H1 (cell line): ENCODE data around the gene GFOD1. TPM values are rescaled to one million over a fixed set of nuclear protein-coding genes. Genes with fewer than 3 reads are reported as not detected.

Experiments used
- CTCF ChIA-PET: fragments of 300-600 bp; sonication (Branson Sonifier 250); formaldehyde crosslinking; loops from one replicate; lab custom pipeline; 2021; ENCODE audit not compliant: partially characterized antibody; lab: Charles Lee
- POLR2A ChIA-PET: fragments of 300-600 bp; sonication (Branson Sonifier 250); formaldehyde crosslinking; loops from one replicate; lab custom pipeline; 2021; ENCODE audit warnings: inconsistent platforms; ENCODE audit not compliant: partially characterized antibody; lab: Charles Lee
- DNase-seq, 2 experiments: peaks; one replicate each; pipeline versions ENCODE4 v3.0.0 to v3.0.0-alpha.2; 2010 to 2022; ENCODE audit warnings: low spot score in 2 of 2, low read depth in 1 of 2, mixed read lengths in 1 of 2
- FAIRE-seq: peaks from 2 replicates; lab custom pipeline; 2011; peaks lifted over from hg19 to GRCh38; lab: Jason Lieb, UNC
- H2AFZ ChIP-seq: 2 replicates; pipeline ENCODE4 v1.8.1; 2012; ENCODE audit warnings: low read length, inconsistent platforms
- H2AK5ac ChIP-seq: 2 replicates; pipeline ENCODE4 v1.6.1; 2013; ENCODE audit warnings: low read depth, low read length
- H2BK120ac ChIP-seq: replicated peaks from 2 replicates; pipeline ENCODE3; 2013; ENCODE audit warnings: low read depth, low read length, inconsistent platforms
- H2BK12ac ChIP-seq: 2 replicates; pipeline ENCODE4 v1.6.1; 2013; ENCODE audit warnings: low read depth, low read length
- H2BK15ac ChIP-seq: 2 replicates; pipeline ENCODE4 v1.6.1; 2013; ENCODE audit warnings: low read length
- H2BK20ac ChIP-seq: 2 replicates; pipeline ENCODE4 v1.6.1; 2013; ENCODE audit warnings: low read length
- H2BK5ac ChIP-seq: 2 replicates; pipeline ENCODE4 v1.6.1; 2013; ENCODE audit warnings: low read depth, low read length
- H3K14ac ChIP-seq: 2 replicates; pipeline ENCODE4 v1.6.1; 2013; ENCODE audit warnings: inconsistent platforms; ENCODE audit not compliant: insufficient read length
- H3K18ac ChIP-seq: 2 replicates; pipeline ENCODE4 v1.6.1; 2013; ENCODE audit warnings: low read length; ENCODE audit errors: extremely low read depth
- H3K23ac ChIP-seq: 2 replicates; pipeline ENCODE4 v1.6.1; 2013; ENCODE audit warnings: inconsistent platforms; ENCODE audit not compliant: insufficient read length
- H3K23me2 ChIP-seq: 2 replicates; pipeline ENCODE4 v1.6.1; 2013; ENCODE audit warnings: low read depth, low read length
- H3K27ac ChIP-seq: 2 replicates; pipeline ENCODE4 v1.6.1; 2011; ENCODE audit warnings: low read depth, low read length, inconsistent platforms
- H3K27me3 ChIP-seq, 4 experiments: replicated peaks in 1 of 4; 1 replicate in 1 of 4; 2 replicates in 3 of 4; pipeline versions ENCODE4 v1.6.1 to v1.8.1; 2011 to 2013; ENCODE audit warnings: low read length in 3 of 4, mild to moderate bottlenecking in 3 of 4, inconsistent platforms in 2 of 4, mixed read lengths in 2 of 4, moderate library complexity in 1 of 4; ENCODE audit not compliant: control insufficient read depth in 3 of 4, insufficient read depth in 3 of 4; ENCODE audit errors: extremely low read depth in 1 of 4
- H3K36me3 ChIP-seq, 4 experiments: 2 replicates each; pipeline versions ENCODE4 v1.6.1 to v1.8.1; 2011 to 2013; ENCODE audit warnings: mild to moderate bottlenecking in 4 of 4, low read length in 3 of 4, moderate library complexity in 2 of 4, control low read depth in 1 of 4, inconsistent platforms in 1 of 4; ENCODE audit not compliant: insufficient read depth in 4 of 4, control insufficient read depth in 2 of 4
- H3K4ac ChIP-seq: replicated peaks from 2 replicates; pipeline ENCODE3; 2013; ENCODE audit warnings: low read length, low read depth, mixed read lengths, inconsistent platforms; ENCODE audit not compliant: insufficient read length
- H3K4me1 ChIP-seq, 4 experiments: replicated peaks in 1 of 4; 1 replicate in 1 of 4; 2 replicates in 3 of 4; pipeline versions ENCODE4 v1.6.1 to v1.8.1; 2011 to 2013; ENCODE audit warnings: low read length in 3 of 4, inconsistent platforms in 2 of 4, mixed read lengths in 1 of 4; ENCODE audit not compliant: insufficient read depth in 4 of 4, control insufficient read depth in 3 of 4
- H3K4me2 ChIP-seq, 2 experiments: 2 replicates each; pipeline versions ENCODE4 v1.6.1 to v1.8.1; 2011 to 2013; ENCODE audit warnings: low read depth in 2 of 2, low read length in 2 of 2, control low read depth in 1 of 2, inconsistent platforms in 1 of 2, mild to moderate bottlenecking in 1 of 2; ENCODE audit not compliant: insufficient read depth in 1 of 2
- H3K4me3 ChIP-seq, 4 experiments: fragments of 200-600, 300-600 bp in 1 of 4; sonication (generic), shearing (Covaris generic), sonication (Bioruptor Twin) in 1 of 4; 2 replicates each; pipeline versions ENCODE4 v1.5.1 to v1.8.1; 2011 to 2016; ENCODE audit warnings: low read length in 4 of 4, low read depth in 3 of 4, control low read depth in 2 of 4, inconsistent platforms in 2 of 4, mild to moderate bottlenecking in 2 of 4, mixed read lengths in 1 of 4, moderate library complexity in 1 of 4; ENCODE audit not compliant: insufficient read depth in 2 of 4; ENCODE audit errors: extremely low read depth in 1 of 4
- H3K56ac ChIP-seq: replicated peaks from 2 replicates; pipeline ENCODE3; 2013; ENCODE audit warnings: low read depth, mild to moderate bottlenecking, mixed read lengths, low read length, inconsistent platforms; ENCODE audit not compliant: insufficient read length
- H3K79me1 ChIP-seq: 2 replicates; pipeline ENCODE4 v1.6.1; 2013; ENCODE audit warnings: low read depth, low read length, control low read depth
- H3K79me2 ChIP-seq, 2 experiments: 2 replicates each; pipeline versions ENCODE4 v1.6.1 to v1.8.1; 2012 to 2013; ENCODE audit warnings: low read length in 2 of 2, mild to moderate bottlenecking in 2 of 2, inconsistent platforms in 1 of 2; ENCODE audit not compliant: insufficient read depth in 2 of 2, control insufficient read depth in 1 of 2
- H3K9ac ChIP-seq, 4 experiments: replicated peaks in 1 of 4; 1 replicate in 1 of 4; 2 replicates in 3 of 4; pipeline versions ENCODE4 v1.6.1 to v1.8.1; 2011 to 2013; ENCODE audit warnings: low read depth in 3 of 4, low read length in 3 of 4, control low read depth in 2 of 4, mild to moderate bottlenecking in 2 of 4, moderate library complexity in 2 of 4, inconsistent platforms in 1 of 4; ENCODE audit errors: extremely low read depth in 1 of 4
- H3K9me3 ChIP-seq, 2 experiments: 2 replicates each; pipeline versions ENCODE4 v1.6.1 to v1.8.1; 2012 to 2013; ENCODE audit warnings: mild to moderate bottlenecking in 2 of 2, moderate library complexity in 2 of 2, control low read depth in 1 of 2, inconsistent platforms in 1 of 2, low read depth in 1 of 2, low read length in 1 of 2, mixed read lengths in 1 of 2; ENCODE audit not compliant: insufficient read depth in 2 of 2
- H4K20me1 ChIP-seq, 2 experiments: replicated peaks in 1 of 2; 2 replicates each; pipeline versions ENCODE3 to v1.8.1; 2011 to 2013; ENCODE audit warnings: inconsistent platforms in 2 of 2, low read length in 2 of 2, mild to moderate bottlenecking in 1 of 2; ENCODE audit not compliant: insufficient read depth in 2 of 2, control insufficient read depth in 1 of 2
- H4K5ac ChIP-seq: 2 replicates; pipeline ENCODE4 v1.6.1; 2013; ENCODE audit warnings: low read length, low read depth, mixed read lengths, inconsistent platforms; ENCODE audit not compliant: insufficient read length
- H4K8ac ChIP-seq: 2 replicates; pipeline ENCODE4 v1.8.0; 2013; ENCODE audit warnings: mild to moderate bottlenecking, moderate library complexity, low read length, inconsistent platforms; ENCODE audit not compliant: insufficient read depth; ENCODE audit errors: extremely low read depth
- H4K91ac ChIP-seq: replicated peaks from 2 replicates; pipeline ENCODE3; 2013; ENCODE audit warnings: low read length, mixed read lengths, inconsistent platforms; ENCODE audit not compliant: insufficient read length
- CREB1 ChIP-seq: IDR thresholded peaks from 2 replicates; pipeline ENCODE4 v1.6.1; 2012; ENCODE audit warnings: inconsistent platforms
- RXRA ChIP-seq: IDR thresholded peaks from 2 replicates; pipeline ENCODE4 v1.6.1; 2011; ENCODE audit warnings: low read depth, mild to moderate bottlenecking, low read length, moderate library complexity; ENCODE audit not compliant: insufficient read depth
- WGBS, 2 experiments: shearing (Covaris generic) in 1 of 2; methylation state at CpG; one replicate each; pipeline versions ENCODE4 v1.1.6 to v1.1.7; 2013 to 2015; ENCODE audit warnings: low lambda C conversion rate in 2 of 2, mixed read lengths in 2 of 2, inconsistent platforms in 1 of 2, low coverage in 1 of 2, missing lambda C conversion rate in 1 of 2; ENCODE audit not compliant: insufficient replicate concordance in 2 of 2, insufficient coverage in 1 of 2, insufficient read length in 1 of 2; ENCODE audit errors: extremely low coverage in 1 of 2, missing lambda C conversion rate in 1 of 2; 5-methylcytosine and 5-hydroxymethylcytosine counted together
- polyA plus RNA-seq, 7 experiments: library from polyadenylated mRNA; depleted of rRNA in 3 of 7; stranded (reverse) in 5 of 7; unstranded in 2 of 7; fragments of >200 nt in 5 of 7; fragments of 200-250 nt in 2 of 7; gene quantifications; 1 replicate in 5 of 7; 2 replicates in 1 of 7; 4 replicates in 1 of 7; pipeline versions ENCODE4 v1.2.1 to v1.2.3, GENCODE V29; 2011 to 2013; ENCODE audit warnings: missing spikeins in 2 of 7, mixed read lengths in 2 of 7
- total RNA-seq: library from RNA; stranded (reverse); fragmentation: NEBNext Ultra II Directional; extraction: Animal tissue kit (Norgen Biotek cat#: 25700); gene quantifications from 2 replicates; pipeline ENCODE4 v1.2.1, GENCODE V29; 2021

The GFOD1 gene
- total and polyA plus RNA-seq, 2 of the 8 experiments (the other 6 are each of a cell fraction or from before 2014, with no cell fraction given) = 2.5 to 8.8 TPM

- CTCF ChIA-PET = interaction anchor here (0.8 to 4.1 kb wide), 12 partner anchors 11 to 91 kb away, joined by 3 to 12 read pairs (median 5); no protein-coding TSS in a partner anchor
- H3K23ac ChIP-seq = no peak overlapping the region
- peaks cover 10 to 24% (median 15%) of the 10 kb centered on the region in 4 experiments for H3K4me1 ChIP-seq
- no peak overlapping the region for H3K14ac ChIP-seq
- H4K91ac ChIP-seq = peak overlapping the region; percentile 5
- H2BK120ac ChIP-seq = no peak overlapping the region
- no peaks in the 10 kb centered on the region for H3K36me3 ChIP-seq
- H2BK12ac ChIP-seq = peak overlapping the region; percentile 22; the same call in 1 of the 2 replicates
- H3K79me1 ChIP-seq = no peaks in the 10 kb centered on the region; the same call in 1 of the 2 replicates
- H3K4me2 ChIP-seq = no peak overlapping the region
- H3K79me2 ChIP-seq = peaks cover 0 to 9% of the 10 kb centered on the region in 2 experiments; a peak in 1 of 4 replicates
- no peaks in the 10 kb centered on the region for H3K9me3 ChIP-seq
- H3K18ac ChIP-seq = no peak overlapping the region
- H2BK15ac ChIP-seq = peak overlapping the region; percentile 77; the same call in 1 of the 2 replicates
- H3K23me2 ChIP-seq = no peaks in the 10 kb centered on the region
- H2AK5ac ChIP-seq = no peak overlapping the region
- H2BK20ac ChIP-seq = peak overlapping the region; percentile 91; the same call in 1 of the 2 replicates
- WGBS, 2 experiments = 89% methylated on average over 5 of the region's 5 CpGs; no CpG with 5 or more reads in 1 of the 2 experiments
- H4K20me1 ChIP-seq = no peaks in the 10 kb centered on the region
- H3K27me3 ChIP-seq = no peaks in the 10 kb centered on the region
- DNase-seq (no peak), FAIRE-seq (no peak)
- no peak overlapping the region for H3K27ac ChIP-seq
- H3K56ac ChIP-seq = no peak overlapping the region
- TF ChIP-seq RXRA (no peak), CREB1 (peak; percentile 33; the same call in 1 of the 2 replicates)
- H4K5ac ChIP-seq = no peak overlapping the region
- H2BK5ac ChIP-seq = 0 out of 2 replicates have a peak overlapping the region, but pooled peaks have one; percentile 69
- no peak overlapping the region for H2AFZ ChIP-seq
- no peak overlapping the region for H3K4ac ChIP-seq
- H4K8ac ChIP-seq = no peak overlapping the region
- no peak overlapping the region for H3K9ac ChIP-seq
- no peak overlapping the region for H3K4me3 ChIP-seq
- POLR2A ChIA-PET = interaction anchor here (1.3 to 2.0 kb wide), 2 partner anchors 8 to 15 kb away, joined by 5 to 8 read pairs; no protein-coding TSS in a partner anchor
Measured at GRCh38 chr6:13429406-13429753, 58.0 kb downstream of the GFOD1 start.
